ENCODE data around the gene MED1. TPM values are rescaled to one million over a fixed set of nuclear protein-coding genes. Genes with fewer than 3 reads are reported as not detected.
A peak's percentile ranks its signal among the peaks of the same experiment; 100 is the strongest.

The MED1 gene
- total and polyA plus RNA-seq, 9 of the 15 experiments (the other 6 are each of a cell fraction or from before 2014, with no cell fraction given), result 14.0 to 59.8 (median 46.7) TPM

- Histone ChIP-seq H3K9me3 (replicated peaks; ENCODE audit: control insufficient read depth, insufficient read depth, low read depth, low read length) (no peaks in the 10 kb centered on the region), H3K9me1 (ENCODE audit: control insufficient read depth, insufficient read depth, low read length) (no peaks in the 10 kb centered on the region), H3K27me3 (ENCODE audit: control insufficient read depth in 2 of 2, insufficient read depth in 2 of 2, low read length in 2 of 2) (no peaks in the 10 kb centered on the region), H3K79me2 (ENCODE audit: control insufficient read depth, insufficient read depth, low read length) (peaks cover 24% of the 10 kb centered on the region; the same call in 2 of the 3 replicates), H4K20me1 (replicated peaks; ENCODE audit: control insufficient read depth, insufficient read depth, low read length) (no peaks in the 10 kb centered on the region), H3K9ac (ENCODE audit: insufficient read depth in 1 of 2, low read depth in 2 of 2, low read length in 2 of 2) (no peak overlapping the region), H3K27ac (ENCODE audit: extremely low read depth, low read depth, low read length) (peak overlapping the region; percentile 32; the same call in 1 of the 3 replicates), H3K36me3 (ENCODE audit: control insufficient read depth, insufficient read depth, low read length) (no peaks in the 10 kb centered on the region), H3K4me1 (replicated peaks in 1 of 2; ENCODE audit: control insufficient read depth in 2 of 2, insufficient read depth in 2 of 2, low read length in 2 of 2) (peaks cover 13 to 34% of the 10 kb centered on the region in 2 experiments; a peak in 4 of 5 replicates), H2AFZ (ENCODE audit: low read depth, low read length) (no peak overlapping the region), H3K4me2 (ENCODE audit: insufficient read depth, low read length) (no peak overlapping the region), H3K4me3 (no peak overlapping the region)
- ChIA-PET CTCF (ENCODE audit: low intra/inter-chr PET ratio) (no interaction called here), POLR2A (interaction anchor here (0.9 kb wide), 1 partner anchor 9 kb away, joined by 6 read pairs; no protein-coding TSS in a partner anchor)
- TF ChIP-seq BRCA1 (IDR thresholded peaks at IDR 0.05), result no peak
- TF ChIP-seq BRCA1 (CRISPR knock-in tag; IDR thresholded peaks at IDR 0.05), result no peak
- no peak for TF ChIP-seq CTCF (IDR thresholded peaks at IDR 0.05 in 2 of 3, conservative IDR thresholded peaks at IDR 0.05 in 1 of 3; ENCODE audit: insufficient read depth in 2 of 3, low read depth in 1 of 3, low read length in 3 of 3)
- TF ChIP-seq HMBOX1 (IDR thresholded peaks at IDR 0.05), result no peak
- TF ChIP-seq FIP1L1 (IDR thresholded peaks at IDR 0.05; ENCODE audit: low read depth, low read length, poor library complexity, severe bottlenecking), result no peak
- TF ChIP-seq ATF3 (IDR thresholded peaks at IDR 0.05), result 0 out of 2 replicates have a peak, but pooled peaks have one; percentile 8
- no peak for TF ChIP-seq ATF3 (CRISPR knock-in tag; conservative IDR thresholded peaks at IDR 0.05)
- TF ChIP-seq ZNF124 (CRISPR knock-in tag; IDR thresholded peaks at IDR 0.05), result no peak
- TF ChIP-seq ZNF280A (IDR thresholded peaks at IDR 0.05; ENCODE audit: low read depth, partially characterized antibody), result no peak
- no peak for TF ChIP-seq ZNF146 (CRISPR knock-in tag; IDR thresholded peaks at IDR 0.05; ENCODE audit: unreplicated experiment)
- no TSS peak for BruUV-seq (replicated peaks)
- intact Hi-C loops (cut with micrococcal nuclease), result loop anchor here (5.0 kb wide), 1 partner anchor 45 kb away; the partner anchor contains the start of gene FBXL20
- FAIRE-seq (no peak), ATAC-seq (no peak), DNase-seq (ENCODE audit: extremely low read depth in 1 of 4, low spot score in 3 of 4) (no peak)
- in situ Hi-C loops (cut with MboI), result no loop called here
- 57% methylated on average over 8 of the region's 8 CpGs for WGBS (ENCODE audit: insufficient coverage, low coverage, missing lambda C conversion rate)
Measured at GRCh38 chr17:39357488-39357887, 93.6 kb downstream of the MED1 start.

Measured in K562 (cell line).